Activated naive CD8-positive, alpha-beta T cell treated with anti-CD3 and anti-CD28 coated beads for 36 hours (primary cell): ENCODE results near the gene PIEZO1. TPM values are rescaled to one million over a fixed set of nuclear protein-coding genes. Genes with fewer than 3 reads are reported as not detected.
A peak's percentile ranks its signal among the peaks of the same experiment; 100 is the strongest.
"Not testable (repeated sequence)": the region's sequence is repeated elsewhere in the genome, so short reads cannot be mapped to it uniquely, and the experiment has no call there.

Experiments used
- DNase-seq: peaks from one replicate; pipeline ENCODE4 v3.0.0; 2021
- H3K27ac Mint-ChIP-seq: one replicate; pipeline ENCODE4 v1.8.0; 2022; ENCODE audit warnings: mild to moderate bottlenecking, moderate library complexity, mixed read lengths
- H3K27me3 Mint-ChIP-seq: one replicate; pipeline ENCODE4 v1.8.0; 2022; ENCODE audit warnings: mild to moderate bottlenecking, mixed read lengths
- H3K36me3 Mint-ChIP-seq: one replicate; pipeline ENCODE4 v1.8.0; 2021; ENCODE audit warnings: mild to moderate bottlenecking, mixed read lengths
- H3K4me1 Mint-ChIP-seq: one replicate; pipeline ENCODE4 v1.8.0; 2021; ENCODE audit warnings: mixed read lengths
- H3K4me3 Mint-ChIP-seq: one replicate; pipeline ENCODE4 v1.8.0; 2022; ENCODE audit warnings: mild to moderate bottlenecking, moderate library complexity, mixed read lengths
- H3K9me3 Mint-ChIP-seq: one replicate; pipeline ENCODE4 v1.8.0; 2022; ENCODE audit warnings: mixed read lengths
- total RNA-seq, 2 experiments: library from RNA; stranded (reverse); gene quantifications; one replicate each; pipeline ENCODE4 v1.2.3, GENCODE V29; 2021

The PIEZO1 gene
- 10 to 100 TPM; 86.7 to 87.0 TPM for total RNA-seq

- DNase-seq = peak; percentile 79
- peak within 1 kb of the TSS; percentile 84 for H3K27ac Mint-ChIP-seq
- no peaks in the 10 kb centered on the region for H3K27me3 Mint-ChIP-seq
- peak within 1 kb of the TSS; percentile 86 for H3K4me3 Mint-ChIP-seq
- H3K9me3 Mint-ChIP-seq = no peaks in the 10 kb centered on the region
- H3K36me3 Mint-ChIP-seq = no peaks in the 10 kb centered on the region
- peaks cover 44% of the 10 kb centered on the region for H3K4me1 Mint-ChIP-seq
These were observed at the start of gene PIEZO1 for GRCh38 chr16:88785106-88785924. PIEZO1 (minus strand) TSS chr16:88785220; CDS start chr16:88784964, 256 bp downstream.

- H3K27me3 Mint-ChIP-seq = no peaks in the 10 kb centered on the region
- no peaks in the 10 kb centered on the region for H3K36me3 Mint-ChIP-seq
- no peak overlapping the region for H3K27ac Mint-ChIP-seq
- DNase-seq = no peak
- H3K4me3 Mint-ChIP-seq = no peak overlapping the region
- H3K4me1 Mint-ChIP-seq = no peaks in the 10 kb centered on the region
- H3K9me3 Mint-ChIP-seq = no peaks in the 10 kb centered on the region
These were observed 49.6 kb upstream of the PIEZO1 start for GRCh38 chr16:88834670-88835069.

- H3K36me3 Mint-ChIP-seq = no peaks in the 10 kb centered on the region
- H3K4me3 Mint-ChIP-seq = no peak overlapping the region
- no peak overlapping the region for H3K27ac Mint-ChIP-seq
- DNase-seq = no peak
- no peaks in the 10 kb centered on the region for H3K4me1 Mint-ChIP-seq
- no peaks in the 10 kb centered on the region for H3K27me3 Mint-ChIP-seq
- H3K9me3 Mint-ChIP-seq = no peaks in the 10 kb centered on the region
These were observed 48.1 kb upstream of the PIEZO1 start for GRCh38 chr16:88833086-88833485.

- Mint-ChIP-seq H3K36me3 (no peaks in the 10 kb centered on the region), H3K27ac (no peak overlapping the region), H3K4me3 (no peak overlapping the region), H3K4me1 (no peaks in the 10 kb centered on the region), H3K27me3 (no peaks in the 10 kb centered on the region), H3K9me3 (no peaks in the 10 kb centered on the region)
- DNase-seq = no peak
These were observed 46.8 kb upstream of the PIEZO1 start for GRCh38 chr16:88831838-88832237.

- Mint-ChIP-seq H3K36me3 (no peaks in the 10 kb centered on the region), H3K4me3 (no peak overlapping the region), H3K27me3 (no peaks in the 10 kb centered on the region), H3K9me3 (no peaks in the 10 kb centered on the region), H3K27ac (no peak overlapping the region), H3K4me1 (no peaks in the 10 kb centered on the region)
- DNase-seq = no peak
These were observed 45.8 kb upstream of the PIEZO1 start for GRCh38 chr16:88830783-88831182.

- Mint-ChIP-seq H3K4me3 (no peak overlapping the region), H3K9me3 (no peaks in the 10 kb centered on the region), H3K4me1 (no peaks in the 10 kb centered on the region), H3K36me3 (no peaks in the 10 kb centered on the region), H3K27me3 (no peaks in the 10 kb centered on the region), H3K27ac (no peak overlapping the region)
- no peak for DNase-seq
These were observed 45.2 kb upstream of the PIEZO1 start for GRCh38 chr16:88830258-88830657.

GRCh38 chr16:88828711-88829110 lies 43.7 kb upstream of the PIEZO1 start:
- Mint-ChIP-seq H3K4me3 (no peak overlapping the region), H3K36me3 (no peaks in the 10 kb centered on the region), H3K27me3 (no peaks in the 10 kb centered on the region), H3K27ac (no peak overlapping the region), H3K4me1 (no peaks in the 10 kb centered on the region), H3K9me3 (no peaks in the 10 kb centered on the region)
- DNase-seq = no peak

- Mint-ChIP-seq H3K27ac (no peak overlapping the region), H3K27me3 (no peaks in the 10 kb centered on the region), H3K4me3 (no peak overlapping the region), H3K36me3 (no peaks in the 10 kb centered on the region), H3K4me1 (no peaks in the 10 kb centered on the region), H3K9me3 (no peaks in the 10 kb centered on the region)
- DNase-seq = no peak
These were observed 42.7 kb upstream of the PIEZO1 start for GRCh38 chr16:88827727-88828126.

GRCh38 chr16:88826070-88826840 lies 41.2 kb upstream of the PIEZO1 start:
- DNase-seq = no peak
- Mint-ChIP-seq H3K4me3 (no peak overlapping the region), H3K4me1 (no peaks in the 10 kb centered on the region), H3K27me3 (no peaks in the 10 kb centered on the region), H3K27ac (no peak overlapping the region), H3K36me3 (no peaks in the 10 kb centered on the region), H3K9me3 (no peaks in the 10 kb centered on the region)

- H3K27me3 Mint-ChIP-seq = no peaks in the 10 kb centered on the region
- H3K27ac Mint-ChIP-seq = no peak overlapping the region
- H3K36me3 Mint-ChIP-seq = no peaks in the 10 kb centered on the region
- no peaks in the 10 kb centered on the region for H3K9me3 Mint-ChIP-seq
- no peak for DNase-seq
- H3K4me1 Mint-ChIP-seq = no peaks in the 10 kb centered on the region
- no peak overlapping the region for H3K4me3 Mint-ChIP-seq
These were observed 40.1 kb upstream of the PIEZO1 start for GRCh38 chr16:88825146-88825545.

- no peak overlapping the region for H3K27ac Mint-ChIP-seq
- no peak for DNase-seq
- no peaks in the 10 kb centered on the region for H3K27me3 Mint-ChIP-seq
- H3K4me1 Mint-ChIP-seq = no peaks in the 10 kb centered on the region
- no peak overlapping the region for H3K4me3 Mint-ChIP-seq
- no peaks in the 10 kb centered on the region for H3K9me3 Mint-ChIP-seq
- H3K36me3 Mint-ChIP-seq = no peaks in the 10 kb centered on the region
These were observed 39.4 kb upstream of the PIEZO1 start for GRCh38 chr16:88824256-88825077.

- not testable (repeated sequence) for H3K9me3 Mint-ChIP-seq, H3K27ac Mint-ChIP-seq, H3K4me1 Mint-ChIP-seq, H3K4me3 Mint-ChIP-seq, H3K27me3 Mint-ChIP-seq, DNase-seq, H3K36me3 Mint-ChIP-seq
These were observed 38.6 kb upstream of the PIEZO1 start for GRCh38 chr16:88823646-88824045.

- Mint-ChIP-seq H3K9me3 (no peaks in the 10 kb centered on the region), H3K36me3 (no peaks in the 10 kb centered on the region), H3K27ac (no peak overlapping the region), H3K4me1 (no peaks in the 10 kb centered on the region), H3K27me3 (no peaks in the 10 kb centered on the region), H3K4me3 (no peak overlapping the region)
- DNase-seq = no peak
These were observed 37.4 kb upstream of the PIEZO1 start for GRCh38 chr16:88822281-88823040.

GRCh38 chr16:88821168-88821850 lies 36.3 kb upstream of the PIEZO1 start:
- H3K4me1 Mint-ChIP-seq = no peaks in the 10 kb centered on the region
- no peak overlapping the region for H3K27ac Mint-ChIP-seq

More at GRCh38 chr16:88821168-88821850, 36.3 kb upstream of the PIEZO1 start:
- Mint-ChIP-seq H3K36me3 (no peaks in the 10 kb centered on the region), H3K9me3 (no peaks in the 10 kb centered on the region), H3K4me3 (no peak overlapping the region), H3K27me3 (no peaks in the 10 kb centered on the region)
- DNase-seq = no peak
